ENCODE data around the gene EBPL. TPM values are rescaled to one million over a fixed set of nuclear protein-coding genes. Genes with fewer than 3 reads are reported as not detected.

Gene EBPL
- total and polyA plus RNA-seq, 9 of the 15 experiments (the other 6 are each of a cell fraction or from before 2014, with no cell fraction given) = 5.2 to 68.3 (median 43.0) TPM

DNA sequence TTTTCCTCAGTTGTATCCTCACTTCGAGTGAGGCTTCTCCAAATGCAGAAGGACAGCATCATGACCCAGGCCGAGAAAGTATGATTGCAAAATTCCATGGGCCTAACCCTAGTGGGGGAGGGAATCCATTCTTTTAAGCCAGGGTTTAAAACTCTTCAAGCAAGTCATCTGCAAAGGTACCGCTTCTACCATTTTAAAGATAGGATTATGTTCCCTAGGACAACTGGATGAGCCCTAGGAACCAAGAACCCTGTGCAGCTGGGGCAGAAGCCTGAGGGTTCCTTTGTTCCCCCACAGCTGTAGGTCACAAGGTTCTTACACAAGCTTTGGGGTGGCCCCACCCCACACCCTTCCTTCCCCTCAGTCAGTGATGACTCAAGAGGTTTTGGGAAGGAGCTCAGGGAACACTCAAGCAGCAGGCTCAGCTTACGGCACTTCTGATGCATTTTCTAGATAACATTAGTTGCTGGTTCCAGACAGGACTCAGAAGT lies 49.4 kb downstream of the EBPL start (continued):
- TF ChIP-seq, protein P1, sequence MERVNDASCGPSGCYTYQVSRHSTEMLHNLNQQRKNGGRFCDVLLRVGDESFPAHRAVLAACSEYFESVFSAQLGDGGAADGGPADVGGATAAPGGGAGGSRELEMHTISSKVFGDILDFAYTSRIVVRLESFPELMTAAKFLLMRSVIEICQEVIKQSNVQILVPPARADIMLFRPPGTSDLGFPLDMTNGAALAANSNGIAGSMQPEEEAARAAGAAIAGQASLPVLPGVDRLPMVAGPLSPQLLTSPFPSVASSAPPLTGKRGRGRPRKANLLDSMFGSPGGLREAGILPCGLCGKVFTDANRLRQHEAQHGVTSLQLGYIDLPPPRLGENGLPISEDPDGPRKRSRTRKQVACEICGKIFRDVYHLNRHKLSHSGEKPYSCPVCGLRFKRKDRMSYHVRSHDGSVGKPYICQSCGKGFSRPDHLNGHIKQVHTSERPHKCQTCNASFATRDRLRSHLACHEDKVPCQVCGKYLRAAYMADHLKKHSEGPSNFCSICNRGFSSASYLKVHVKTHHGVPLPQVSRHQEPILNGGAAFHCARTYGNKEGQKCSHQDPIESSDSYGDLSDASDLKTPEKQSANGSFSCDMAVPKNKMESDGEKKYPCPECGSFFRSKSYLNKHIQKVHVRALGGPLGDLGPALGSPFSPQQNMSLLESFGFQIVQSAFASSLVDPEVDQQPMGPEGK (CRISPR knock-in tag; IDR thresholded peaks at IDR 0.05; ENCODE audit: borderline replicate concordance) = no peak
- TF ChIP-seq, protein P2, sequence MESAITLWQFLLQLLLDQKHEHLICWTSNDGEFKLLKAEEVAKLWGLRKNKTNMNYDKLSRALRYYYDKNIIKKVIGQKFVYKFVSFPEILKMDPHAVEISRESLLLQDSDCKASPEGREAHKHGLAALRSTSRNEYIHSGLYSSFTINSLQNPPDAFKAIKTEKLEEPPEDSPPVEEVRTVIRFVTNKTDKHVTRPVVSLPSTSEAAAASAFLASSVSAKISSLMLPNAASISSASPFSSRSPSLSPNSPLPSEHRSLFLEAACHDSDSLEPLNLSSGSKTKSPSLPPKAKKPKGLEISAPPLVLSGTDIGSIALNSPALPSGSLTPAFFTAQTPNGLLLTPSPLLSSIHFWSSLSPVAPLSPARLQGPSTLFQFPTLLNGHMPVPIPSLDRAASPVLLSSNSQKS (CRISPR knock-in tag; IDR thresholded peaks at IDR 0.05) = no peak
- no peak for TF ChIP-seq DACH1 (IDR thresholded peaks at IDR 0.05; ENCODE audit: partially characterized antibody)
- no peak for TF ChIP-seq FOXK1 (CRISPR knock-in tag; IDR thresholded peaks at IDR 0.05; ENCODE audit: borderline replicate concordance)
- TF ChIP-seq, protein P3, sequence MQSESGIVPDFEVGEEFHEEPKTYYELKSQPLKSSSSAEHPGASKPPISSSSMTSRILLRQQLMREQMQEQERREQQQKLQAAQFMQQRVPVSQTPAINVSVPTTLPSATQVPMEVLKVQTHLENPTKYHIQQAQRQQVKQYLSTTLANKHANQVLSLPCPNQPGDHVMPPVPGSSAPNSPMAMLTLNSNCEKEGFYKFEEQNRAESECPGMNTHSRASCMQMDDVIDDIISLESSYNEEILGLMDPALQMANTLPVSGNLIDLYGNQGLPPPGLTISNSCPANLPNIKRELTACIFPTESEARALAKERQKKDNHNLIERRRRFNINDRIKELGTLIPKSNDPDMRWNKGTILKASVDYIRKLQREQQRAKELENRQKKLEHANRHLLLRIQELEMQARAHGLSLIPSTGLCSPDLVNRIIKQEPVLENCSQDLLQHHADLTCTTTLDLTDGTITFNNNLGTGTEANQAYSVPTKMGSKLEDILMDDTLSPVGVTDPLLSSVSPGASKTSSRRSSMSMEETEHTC (IDR thresholded peaks at IDR 0.05) = no peak
- no peak for TF ChIP-seq SIN3B (IDR thresholded peaks at IDR 0.05; ENCODE audit: low read depth)
- TF ChIP-seq ZNF696 (CRISPR knock-in tag; conservative IDR thresholded peaks at IDR 0.05) = no peak
- peak; percentile 51; the same call in 1 of the 2 replicates for TF ChIP-seq SMARCA4 (IDR thresholded peaks at IDR 0.05)
- TF ChIP-seq, protein P4, sequence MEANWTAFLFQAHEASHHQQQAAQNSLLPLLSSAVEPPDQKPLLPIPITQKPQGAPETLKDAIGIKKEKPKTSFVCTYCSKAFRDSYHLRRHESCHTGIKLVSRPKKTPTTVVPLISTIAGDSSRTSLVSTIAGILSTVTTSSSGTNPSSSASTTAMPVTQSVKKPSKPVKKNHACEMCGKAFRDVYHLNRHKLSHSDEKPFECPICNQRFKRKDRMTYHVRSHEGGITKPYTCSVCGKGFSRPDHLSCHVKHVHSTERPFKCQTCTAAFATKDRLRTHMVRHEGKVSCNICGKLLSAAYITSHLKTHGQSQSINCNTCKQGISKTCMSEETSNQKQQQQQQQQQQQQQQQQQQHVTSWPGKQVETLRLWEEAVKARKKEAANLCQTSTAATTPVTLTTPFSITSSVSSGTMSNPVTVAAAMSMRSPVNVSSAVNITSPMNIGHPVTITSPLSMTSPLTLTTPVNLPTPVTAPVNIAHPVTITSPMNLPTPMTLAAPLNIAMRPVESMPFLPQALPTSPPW (CRISPR knock-in tag; IDR thresholded peaks at IDR 0.05) = peak; percentile 70
- no peak for TF ChIP-seq ZBED1 (IDR thresholded peaks at IDR 0.05)
- TF ChIP-seq RBM17 (IDR thresholded peaks at IDR 0.05; ENCODE audit: borderline replicate concordance, low read depth, low read length) = no peak
- TF ChIP-seq SMAD2 (IDR thresholded peaks at IDR 0.05; ENCODE audit: low read depth, low read length) = no peak
- TF ChIP-seq ZNF551 (CRISPR knock-in tag; IDR thresholded peaks at IDR 0.05) = no peak
- TF ChIP-seq CSDE1 (IDR thresholded peaks at IDR 0.05) = no peak
- TF ChIP-seq, protein P5, sequence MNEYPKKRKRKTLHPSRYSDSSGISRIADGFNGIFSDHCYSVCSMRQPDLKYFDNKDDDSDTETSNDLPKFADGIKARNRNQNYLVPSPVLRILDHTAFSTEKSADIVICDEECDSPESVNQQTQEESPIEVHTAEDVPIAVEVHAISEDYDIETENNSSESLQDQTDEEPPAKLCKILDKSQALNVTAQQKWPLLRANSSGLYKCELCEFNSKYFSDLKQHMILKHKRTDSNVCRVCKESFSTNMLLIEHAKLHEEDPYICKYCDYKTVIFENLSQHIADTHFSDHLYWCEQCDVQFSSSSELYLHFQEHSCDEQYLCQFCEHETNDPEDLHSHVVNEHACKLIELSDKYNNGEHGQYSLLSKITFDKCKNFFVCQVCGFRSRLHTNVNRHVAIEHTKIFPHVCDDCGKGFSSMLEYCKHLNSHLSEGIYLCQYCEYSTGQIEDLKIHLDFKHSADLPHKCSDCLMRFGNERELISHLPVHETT (CRISPR knock-in tag; conservative IDR thresholded peaks at IDR 0.05 in 1 of 2, IDR thresholded peaks at IDR 0.05 in 1 of 2) = no peak
- no peak for TF ChIP-seq SP2 (IDR thresholded peaks at IDR 0.05; ENCODE audit: extremely low read depth, low read depth, low read length, poor library complexity, severe bottlenecking)
- no peak for TF ChIP-seq SAP30 (IDR thresholded peaks at IDR 0.05; ENCODE audit: borderline replicate concordance, insufficient read depth, low read depth, low read length, poor library complexity, severe bottlenecking)
- TF ChIP-seq NR2F6 (CRISPR knock-in tag; IDR thresholded peaks at IDR 0.05) = no peak
- TF ChIP-seq, protein P6, sequence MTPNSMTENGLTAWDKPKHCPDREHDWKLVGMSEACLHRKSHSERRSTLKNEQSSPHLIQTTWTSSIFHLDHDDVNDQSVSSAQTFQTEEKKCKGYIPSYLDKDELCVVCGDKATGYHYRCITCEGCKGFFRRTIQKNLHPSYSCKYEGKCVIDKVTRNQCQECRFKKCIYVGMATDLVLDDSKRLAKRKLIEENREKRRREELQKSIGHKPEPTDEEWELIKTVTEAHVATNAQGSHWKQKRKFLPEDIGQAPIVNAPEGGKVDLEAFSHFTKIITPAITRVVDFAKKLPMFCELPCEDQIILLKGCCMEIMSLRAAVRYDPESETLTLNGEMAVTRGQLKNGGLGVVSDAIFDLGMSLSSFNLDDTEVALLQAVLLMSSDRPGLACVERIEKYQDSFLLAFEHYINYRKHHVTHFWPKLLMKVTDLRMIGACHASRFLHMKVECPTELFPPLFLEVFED (CRISPR knock-in tag; conservative IDR thresholded peaks at IDR 0.05) = no peak
- TF ChIP-seq ZSCAN32 (CRISPR knock-in tag; IDR thresholded peaks at IDR 0.05) = no peak
